ENCODE measurements around the gene SPARC.

Gene SPARC

GRCh38 chr5:151624476-151624875 is 62.2 kb downstream of the SPARC start:
- TF ChIP-seq, protein P1, sequence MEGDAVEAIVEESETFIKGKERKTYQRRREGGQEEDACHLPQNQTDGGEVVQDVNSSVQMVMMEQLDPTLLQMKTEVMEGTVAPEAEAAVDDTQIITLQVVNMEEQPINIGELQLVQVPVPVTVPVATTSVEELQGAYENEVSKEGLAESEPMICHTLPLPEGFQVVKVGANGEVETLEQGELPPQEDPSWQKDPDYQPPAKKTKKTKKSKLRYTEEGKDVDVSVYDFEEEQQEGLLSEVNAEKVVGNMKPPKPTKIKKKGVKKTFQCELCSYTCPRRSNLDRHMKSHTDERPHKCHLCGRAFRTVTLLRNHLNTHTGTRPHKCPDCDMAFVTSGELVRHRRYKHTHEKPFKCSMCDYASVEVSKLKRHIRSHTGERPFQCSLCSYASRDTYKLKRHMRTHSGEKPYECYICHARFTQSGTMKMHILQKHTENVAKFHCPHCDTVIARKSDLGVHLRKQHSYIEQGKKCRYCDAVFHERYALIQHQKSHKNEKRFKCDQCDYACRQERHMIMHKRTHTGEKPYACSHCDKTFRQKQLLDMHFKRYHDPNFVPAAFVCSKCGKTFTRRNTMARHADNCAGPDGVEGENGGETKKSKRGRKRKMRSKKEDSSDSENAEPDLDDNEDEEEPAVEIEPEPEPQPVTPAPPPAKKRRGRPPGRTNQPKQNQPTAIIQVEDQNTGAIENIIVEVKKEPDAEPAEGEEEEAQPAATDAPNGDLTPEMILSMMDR (IDR thresholded peaks at IDR 0.05; ENCODE audit: low read depth, low read length) = no peak
- TF ChIP-seq EZH2phosphoT487 (IDR thresholded peaks at IDR 0.05; ENCODE audit: low read depth) = no peak
- Histone ChIP-seq H2AFZ (ENCODE audit: low read depth, low read length) (no peak overlapping the region), H3K9ac (ENCODE audit: low read length) (no peak overlapping the region), H4K20me1 (ENCODE audit: insufficient read depth, low read length) (no peaks in the 10 kb centered on the region), H3K27me3 (ENCODE audit: low read depth, low read length) (peaks cover 20% of the 10 kb centered on the region; the same call in 1 of the 2 replicates), H3K4me2 (ENCODE audit: low read length) (no peak overlapping the region), H3K79me2 (ENCODE audit: low read length) (no peaks in the 10 kb centered on the region), H3K4me3 (ENCODE audit: low read length) (no peak overlapping the region), H3K9me3 (ENCODE audit: insufficient read depth, low read length) (no peaks in the 10 kb centered on the region), H3K4me1 (ENCODE audit: low read length) (no peaks in the 10 kb centered on the region), H3K27ac (ENCODE audit: low read length) (no peak overlapping the region), H3K36me3 (replicated peaks; ENCODE audit: low read depth, low read length) (no peaks in the 10 kb centered on the region)

GRCh38 chr5:151622367-151623088 is 64.2 kb downstream of the SPARC start:
- Histone ChIP-seq H3K36me3 (replicated peaks; ENCODE audit: low read depth, low read length) (no peaks in the 10 kb centered on the region), H4K20me1 (ENCODE audit: insufficient read depth, low read length) (no peaks in the 10 kb centered on the region), H3K4me2 (ENCODE audit: low read length) (no peak overlapping the region), H3K27ac (ENCODE audit: low read length) (no peak overlapping the region), H3K79me2 (ENCODE audit: low read length) (no peaks in the 10 kb centered on the region), H2AFZ (ENCODE audit: low read depth, low read length) (no peak overlapping the region), H3K27me3 (ENCODE audit: low read depth, low read length) (peaks cover 24% of the 10 kb centered on the region; the same call in 1 of the 2 replicates), H3K4me1 (ENCODE audit: low read length) (no peaks in the 10 kb centered on the region), H3K9me3 (ENCODE audit: insufficient read depth, low read length) (no peaks in the 10 kb centered on the region), H3K4me3 (ENCODE audit: low read length) (no peak overlapping the region), H3K9ac (ENCODE audit: low read length) (no peak overlapping the region)
- TF ChIP-seq, protein P1 (IDR thresholded peaks at IDR 0.05; ENCODE audit: low read depth, low read length) = no peak
- no peak for TF ChIP-seq EZH2phosphoT487 (IDR thresholded peaks at IDR 0.05; ENCODE audit: low read depth)

- Histone ChIP-seq H3K4me2 (ENCODE audit: low read length) (no peak overlapping the region), H3K27me3 (ENCODE audit: low read depth, low read length) (peaks cover 24% of the 10 kb centered on the region; the same call in 1 of the 2 replicates), H3K9ac (ENCODE audit: low read length) (no peak overlapping the region), H3K79me2 (ENCODE audit: low read length) (no peaks in the 10 kb centered on the region), H3K36me3 (replicated peaks; ENCODE audit: low read depth, low read length) (no peaks in the 10 kb centered on the region), H3K9me3 (ENCODE audit: insufficient read depth, low read length) (no peaks in the 10 kb centered on the region), H3K27ac (ENCODE audit: low read length) (no peak overlapping the region), H3K4me1 (ENCODE audit: low read length) (no peaks in the 10 kb centered on the region), H2AFZ (ENCODE audit: low read depth, low read length) (no peak overlapping the region), H3K4me3 (ENCODE audit: low read length) (no peak overlapping the region), H4K20me1 (ENCODE audit: insufficient read depth, low read length) (no peaks in the 10 kb centered on the region)
- TF ChIP-seq, protein P1 (IDR thresholded peaks at IDR 0.05; ENCODE audit: low read depth, low read length) = no peak
- TF ChIP-seq EZH2phosphoT487 (IDR thresholded peaks at IDR 0.05; ENCODE audit: low read depth) = no peak
Measured at GRCh38 chr5:151620461-151620840, 66.3 kb downstream of the SPARC start.

GRCh38 chr5:151619812-151620460 is 66.8 kb downstream of the SPARC start:
- Histone ChIP-seq H3K4me2 (ENCODE audit: low read length) (no peak overlapping the region), H3K27ac (ENCODE audit: low read length) (no peak overlapping the region)

More at GRCh38 chr5:151619812-151620460, 66.8 kb downstream of the SPARC start:
- Histone ChIP-seq H2AFZ (ENCODE audit: low read depth, low read length) (no peak overlapping the region), H3K9me3 (ENCODE audit: insufficient read depth, low read length) (no peaks in the 10 kb centered on the region), H3K79me2 (ENCODE audit: low read length) (no peaks in the 10 kb centered on the region), H3K27me3 (ENCODE audit: low read depth, low read length) (peaks cover 24% of the 10 kb centered on the region; the same call in 1 of the 2 replicates), H3K4me3 (ENCODE audit: low read length) (no peak overlapping the region), H4K20me1 (ENCODE audit: insufficient read depth, low read length) (no peaks in the 10 kb centered on the region), H3K9ac (ENCODE audit: low read length) (no peak overlapping the region), H3K4me1 (ENCODE audit: low read length) (no peaks in the 10 kb centered on the region), H3K36me3 (replicated peaks; ENCODE audit: low read depth, low read length) (no peaks in the 10 kb centered on the region)
- TF ChIP-seq EZH2phosphoT487 (IDR thresholded peaks at IDR 0.05; ENCODE audit: low read depth) = no peak
- TF ChIP-seq, protein P1 (IDR thresholded peaks at IDR 0.05; ENCODE audit: low read depth, low read length) = no peak

Measured in OCI-LY3 (cell line).